SK-N-MC (cell line): Measurements from ENCODE around the gene RALGPS1.

Source experiments
- EZH2 ChIP-seq: fragments of 200-600 bp; sonication (generic); IDR thresholded peaks from one replicate; pipeline ENCODE4 v1.6.1; 2017; ENCODE audit warnings: antibody characterized with exemption
- POLR2AphosphoS5 ChIP-seq: IDR thresholded peaks from 2 replicates; pipeline ENCODE4 v1.6.1; 2012; ENCODE audit warnings: mild to moderate bottlenecking, low read depth, low read length, borderline replicate concordance

DNA sequence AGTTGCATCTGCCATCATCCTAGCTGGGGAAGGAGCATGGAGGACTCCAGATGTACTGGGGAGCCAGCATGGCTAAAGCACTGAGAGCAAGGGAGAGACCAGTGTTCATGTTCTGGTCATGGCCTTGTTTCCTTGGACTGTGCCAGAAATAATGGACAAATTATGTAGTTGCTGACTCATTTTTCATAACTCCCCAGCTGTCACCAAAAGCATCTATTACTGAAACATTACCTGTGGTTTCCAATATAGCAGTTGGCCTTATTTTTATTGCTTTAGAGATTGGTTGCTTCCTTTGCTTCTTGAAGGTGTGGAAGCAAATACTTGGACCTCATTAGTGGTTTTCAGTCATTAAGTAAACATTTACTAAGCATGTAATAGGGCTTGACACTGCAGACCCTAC lies 11.3 kb downstream of the RALGPS1 start:
- TF ChIP-seq EZH2 (no peak), POLR2AphosphoS5 (no peak)
